WTC11 (cell line): ENCODE results near the gene ADAMTS10.

Experiments
- ATF6 ChIP-seq: sonication (generic); formaldehyde crosslinking; IDR thresholded peaks from 2 replicates; pipeline ENCODE4 v1.8.1; 2023; ENCODE audit warnings: mild to moderate bottlenecking, missing genetic modification reagents
- CREB1 ChIP-seq: sonication (generic); formaldehyde crosslinking; IDR thresholded peaks from 2 replicates; pipeline ENCODE4 v1.8.0; 2023; ENCODE audit warnings: mild to moderate bottlenecking, missing genetic modification reagents
- MXD4 ChIP-seq: fragments of 250-450 bp; sonication (Bioruptor Pico); IDR thresholded peaks from 2 replicates; pipeline ENCODE4 v1.8.0; 2021; ENCODE audit warnings: mild to moderate bottlenecking, moderate library complexity, borderline replicate concordance
- TCF7 ChIP-seq: sonication (generic); formaldehyde crosslinking; IDR thresholded peaks from 2 replicates; pipeline ENCODE4 v1.8.0; 2022; ENCODE audit warnings: mild to moderate bottlenecking, low read depth, missing genetic modification reagents, moderate library complexity
- ZNF423 ChIP-seq: fragments of 250-450 bp; sonication (Bioruptor Pico); IDR thresholded peaks from 2 replicates; pipeline ENCODE4 v2.1.2; 2022; ENCODE audit warnings: mild to moderate bottlenecking, moderate library complexity
- TF ChIP-seq, protein P1 (sequence below): fragments of 200-600 bp; IDR thresholded peaks from 2 replicates; pipeline ENCODE4 v1.8.0; 2022; ENCODE audit warnings: antibody characterized with exemption
- TF ChIP-seq, protein P2 (sequence below): fragments of 250-450 bp; sonication (Bioruptor Pico); IDR thresholded peaks from 2 replicates; pipeline ENCODE4 v1.8.0; 2021; ENCODE audit warnings: mild to moderate bottlenecking

GRCh38 chr19:8605514-8605913 is 5.0 kb downstream of the ADAMTS10 start:
- TF ChIP-seq MXD4 (CRISPR knock-in tag) (no peak), TCF7 (CRISPR knock-in tag) (no peak), CREB1 (CRISPR knock-in tag) (no peak), ATF6 (no peak), ZNF423 (CRISPR knock-in tag) (no peak)
- TF ChIP-seq, protein P1, sequence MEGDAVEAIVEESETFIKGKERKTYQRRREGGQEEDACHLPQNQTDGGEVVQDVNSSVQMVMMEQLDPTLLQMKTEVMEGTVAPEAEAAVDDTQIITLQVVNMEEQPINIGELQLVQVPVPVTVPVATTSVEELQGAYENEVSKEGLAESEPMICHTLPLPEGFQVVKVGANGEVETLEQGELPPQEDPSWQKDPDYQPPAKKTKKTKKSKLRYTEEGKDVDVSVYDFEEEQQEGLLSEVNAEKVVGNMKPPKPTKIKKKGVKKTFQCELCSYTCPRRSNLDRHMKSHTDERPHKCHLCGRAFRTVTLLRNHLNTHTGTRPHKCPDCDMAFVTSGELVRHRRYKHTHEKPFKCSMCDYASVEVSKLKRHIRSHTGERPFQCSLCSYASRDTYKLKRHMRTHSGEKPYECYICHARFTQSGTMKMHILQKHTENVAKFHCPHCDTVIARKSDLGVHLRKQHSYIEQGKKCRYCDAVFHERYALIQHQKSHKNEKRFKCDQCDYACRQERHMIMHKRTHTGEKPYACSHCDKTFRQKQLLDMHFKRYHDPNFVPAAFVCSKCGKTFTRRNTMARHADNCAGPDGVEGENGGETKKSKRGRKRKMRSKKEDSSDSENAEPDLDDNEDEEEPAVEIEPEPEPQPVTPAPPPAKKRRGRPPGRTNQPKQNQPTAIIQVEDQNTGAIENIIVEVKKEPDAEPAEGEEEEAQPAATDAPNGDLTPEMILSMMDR = no peak
- TF ChIP-seq, protein P2, sequence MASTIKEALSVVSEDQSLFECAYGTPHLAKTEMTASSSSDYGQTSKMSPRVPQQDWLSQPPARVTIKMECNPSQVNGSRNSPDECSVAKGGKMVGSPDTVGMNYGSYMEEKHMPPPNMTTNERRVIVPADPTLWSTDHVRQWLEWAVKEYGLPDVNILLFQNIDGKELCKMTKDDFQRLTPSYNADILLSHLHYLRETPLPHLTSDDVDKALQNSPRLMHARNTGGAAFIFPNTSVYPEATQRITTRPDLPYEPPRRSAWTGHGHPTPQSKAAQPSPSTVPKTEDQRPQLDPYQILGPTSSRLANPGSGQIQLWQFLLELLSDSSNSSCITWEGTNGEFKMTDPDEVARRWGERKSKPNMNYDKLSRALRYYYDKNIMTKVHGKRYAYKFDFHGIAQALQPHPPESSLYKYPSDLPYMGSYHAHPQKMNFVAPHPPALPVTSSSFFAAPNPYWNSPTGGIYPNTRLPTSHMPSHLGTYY (CRISPR knock-in tag) = no peak
